OCI-LY3 (cell line): Measurements from ENCODE around the gene SPSB3.

Experiments
- H2AFZ ChIP-seq: fragments of 200-600, 300-600 bp; shearing (Covaris generic); 2 replicates; pipeline ENCODE4 v1.6.0; 2014; ENCODE audit warnings: antibody characterized with exemption, low read depth, low read length
- H3K27ac ChIP-seq: fragments of 200-600, 300-600 bp; sonication (generic); 2 replicates; pipeline ENCODE4 v1.5.1; 2014; ENCODE audit warnings: mild to moderate bottlenecking, low read length, moderate library complexity, mixed read lengths
- H3K27me3 ChIP-seq: fragments of 200-600, 300-600 bp; sonication (generic); 2 replicates; pipeline ENCODE4 v1.6.1; 2014; ENCODE audit warnings: low read depth, low read length, mixed read lengths
- H3K36me3 ChIP-seq: fragments of 200-600, 300-600 bp; sonication (generic); replicated peaks from 2 replicates; pipeline ENCODE3; 2014; ENCODE audit warnings: low read depth, low read length, mixed read lengths
- H3K4me1 ChIP-seq: fragments of 300-600, 200-600 bp; sonication (generic); 2 replicates; pipeline ENCODE4 v1.6.1; 2014; ENCODE audit warnings: low read length, mixed read lengths
- H3K4me2 ChIP-seq: fragments of 200-600, 300-600 bp; sonication (generic); 2 replicates; pipeline ENCODE4 v1.6.1; 2014; ENCODE audit warnings: low read length, mixed read lengths
- H3K4me3 ChIP-seq: fragments of 300-600, 200-600 bp; sonication (generic); 2 replicates; pipeline ENCODE4 v1.5.1; 2014; ENCODE audit warnings: antibody characterized with exemption, mild to moderate bottlenecking, low read length, moderate library complexity
- H3K79me2 ChIP-seq: fragments of 300-600, 200-600 bp; shearing (Covaris generic); 2 replicates; pipeline ENCODE4 v1.6.1; 2014; ENCODE audit warnings: mild to moderate bottlenecking, low read length, mixed read lengths
- H3K9ac ChIP-seq: fragments of 300-600, 200-600 bp; shearing (Covaris generic); 2 replicates; pipeline ENCODE4 v1.6.0; 2014; ENCODE audit warnings: mild to moderate bottlenecking, low read length, moderate library complexity
- H3K9me3 ChIP-seq: fragments of 200-600, 300-600 bp; shearing (Covaris generic); 2 replicates; pipeline ENCODE4 v1.6.1; 2014; ENCODE audit warnings: low read length, mixed read lengths; ENCODE audit not compliant: insufficient read depth
- H4K20me1 ChIP-seq: fragments of 200-600, 300-600 bp; sonication (generic); 2 replicates; pipeline ENCODE4 v1.6.1; 2016; ENCODE audit warnings: low read length, mixed read lengths; ENCODE audit not compliant: insufficient read depth
- EZH2phosphoT487 ChIP-seq: fragments of 200-600 bp; shearing (Covaris generic); IDR thresholded peaks from 2 replicates; pipeline ENCODE4 v1.6.1; 2018; ENCODE audit warnings: antibody characterized with exemption, mixed run types, low read depth
- TF ChIP-seq, protein P1 (sequence below): fragments of 200-600, 300-600 bp; sonication (generic); IDR thresholded peaks from 2 replicates; pipeline ENCODE4 v1.5.1; 2014; ENCODE audit warnings: antibody characterized with exemption, low read length, low read depth

SPSB3 gene

DNA sequence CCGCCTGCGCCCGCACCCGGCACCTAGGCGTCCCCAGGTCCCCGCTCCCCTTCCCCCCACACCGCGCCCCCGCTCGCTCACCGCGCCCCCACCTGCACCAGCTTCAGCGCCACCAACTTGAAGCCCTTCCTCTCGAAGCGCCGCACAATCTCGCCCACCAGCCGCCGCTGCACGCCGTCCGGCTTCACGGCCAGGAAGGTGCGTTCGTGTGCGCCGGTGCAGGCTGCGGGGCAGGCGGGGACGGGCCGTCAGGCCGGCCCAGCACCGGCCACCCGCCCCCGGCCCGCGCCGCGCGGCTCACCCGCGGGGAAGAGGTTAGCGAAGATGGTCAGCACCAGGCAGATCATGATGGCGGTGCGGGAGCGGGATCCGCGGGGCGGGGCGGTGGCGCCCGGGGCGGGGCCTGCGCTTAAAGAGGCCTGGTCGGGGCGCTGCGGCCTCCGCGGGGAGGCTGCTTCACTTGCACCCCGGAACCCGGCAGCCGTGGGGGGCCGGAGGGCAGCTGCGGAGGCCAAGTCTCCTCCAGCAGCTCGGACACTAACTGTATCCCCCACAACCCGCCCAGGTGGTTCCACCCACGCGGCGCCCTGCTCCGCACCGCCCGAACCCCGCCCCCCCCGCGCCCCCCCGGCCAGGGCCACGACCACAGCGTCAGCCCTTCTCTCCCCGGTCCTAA is 11.0 kb downstream of the SPSB3 start, which contains the start of gene NME3:
TSS of gene NME3 (minus strand) at position 356 of the 676 bp plus-strand sequence. CDS start at position 347, 9 bp downstream.
- TF ChIP-seq, protein P1, sequence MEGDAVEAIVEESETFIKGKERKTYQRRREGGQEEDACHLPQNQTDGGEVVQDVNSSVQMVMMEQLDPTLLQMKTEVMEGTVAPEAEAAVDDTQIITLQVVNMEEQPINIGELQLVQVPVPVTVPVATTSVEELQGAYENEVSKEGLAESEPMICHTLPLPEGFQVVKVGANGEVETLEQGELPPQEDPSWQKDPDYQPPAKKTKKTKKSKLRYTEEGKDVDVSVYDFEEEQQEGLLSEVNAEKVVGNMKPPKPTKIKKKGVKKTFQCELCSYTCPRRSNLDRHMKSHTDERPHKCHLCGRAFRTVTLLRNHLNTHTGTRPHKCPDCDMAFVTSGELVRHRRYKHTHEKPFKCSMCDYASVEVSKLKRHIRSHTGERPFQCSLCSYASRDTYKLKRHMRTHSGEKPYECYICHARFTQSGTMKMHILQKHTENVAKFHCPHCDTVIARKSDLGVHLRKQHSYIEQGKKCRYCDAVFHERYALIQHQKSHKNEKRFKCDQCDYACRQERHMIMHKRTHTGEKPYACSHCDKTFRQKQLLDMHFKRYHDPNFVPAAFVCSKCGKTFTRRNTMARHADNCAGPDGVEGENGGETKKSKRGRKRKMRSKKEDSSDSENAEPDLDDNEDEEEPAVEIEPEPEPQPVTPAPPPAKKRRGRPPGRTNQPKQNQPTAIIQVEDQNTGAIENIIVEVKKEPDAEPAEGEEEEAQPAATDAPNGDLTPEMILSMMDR = no peak
- no peak for TF ChIP-seq EZH2phosphoT487
- H4K20me1 ChIP-seq = no peaks in the 10 kb centered on the region
- no peaks in the 10 kb centered on the region for H3K9me3 ChIP-seq
- no peaks in the 10 kb centered on the region for H3K27me3 ChIP-seq
- H3K36me3 ChIP-seq = peaks cover 7% of the 10 kb centered on the region
- peaks cover 35% of the 10 kb centered on the region for H3K79me2 ChIP-seq
- peaks cover 12% of the 10 kb centered on the region for H3K4me1 ChIP-seq
- H3K4me2 ChIP-seq = peak within 1 kb of the TSS; percentile 95
- H3K4me3 ChIP-seq = peak within 1 kb of the TSS; percentile 99
- H3K27ac ChIP-seq = peak within 1 kb of the TSS; percentile 82
- peak within 1 kb of the TSS; percentile 97 for H3K9ac ChIP-seq
- H2AFZ ChIP-seq = no peak within 1 kb of the TSS

DNA sequence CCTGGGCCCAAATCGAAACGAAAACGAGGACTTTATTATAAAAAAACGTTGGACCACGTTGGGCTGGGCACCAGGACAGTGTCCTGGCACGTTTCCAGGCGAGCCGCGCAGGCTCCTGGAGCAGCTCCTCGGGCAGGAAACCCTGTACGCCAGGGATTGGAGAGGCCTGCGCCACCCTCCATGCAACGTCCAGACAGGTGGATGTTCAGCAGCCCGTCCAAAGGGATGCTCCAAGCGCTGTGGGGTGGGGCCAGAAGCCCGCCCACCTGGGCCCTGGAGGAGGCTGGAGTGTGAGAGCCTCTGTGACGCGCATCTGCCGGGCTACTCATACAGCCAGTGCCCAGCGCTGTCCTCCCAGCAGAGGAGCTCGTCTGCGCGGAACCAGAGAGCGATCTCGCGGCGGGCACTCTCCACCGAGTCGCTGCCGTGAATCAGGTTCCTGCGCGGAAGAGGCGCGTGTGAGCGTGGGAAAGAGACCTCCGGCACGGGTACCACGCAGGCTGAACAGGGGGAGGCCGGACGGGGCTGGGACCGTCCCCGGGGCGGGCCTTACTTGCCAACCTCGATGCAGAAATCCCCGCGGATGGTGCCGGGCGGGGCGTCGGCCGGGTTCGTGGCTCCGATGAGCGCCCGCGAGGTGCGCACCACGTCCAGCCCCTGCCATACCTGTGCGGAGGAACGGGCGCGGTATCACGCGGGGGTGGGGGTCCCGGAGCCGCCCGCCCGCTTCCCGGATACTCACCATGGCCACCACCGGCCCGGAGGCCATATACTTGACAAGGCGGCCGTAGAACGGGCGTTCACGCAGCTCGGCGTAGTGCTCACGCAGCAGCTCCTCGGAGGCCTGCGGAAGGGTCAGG is 11.8 kb downstream of the SPSB3 start:
- Histone ChIP-seq H3K36me3 (peaks cover 7% of the 10 kb centered on the region), H3K9me3 (no peaks in the 10 kb centered on the region), H3K4me1 (peaks cover 12% of the 10 kb centered on the region), H2AFZ (no peak overlapping the region), H4K20me1 (no peaks in the 10 kb centered on the region), H3K4me3 (peak overlapping the region; percentile 99), H3K4me2 (peak overlapping the region; percentile 95), H3K9ac (peak overlapping the region; percentile 97), H3K27me3 (no peaks in the 10 kb centered on the region), H3K79me2 (peaks cover 35% of the 10 kb centered on the region), H3K27ac (peak overlapping the region; percentile 82; the same call in 1 of the 2 replicates)
- TF ChIP-seq EZH2phosphoT487 = no peak

DNA sequence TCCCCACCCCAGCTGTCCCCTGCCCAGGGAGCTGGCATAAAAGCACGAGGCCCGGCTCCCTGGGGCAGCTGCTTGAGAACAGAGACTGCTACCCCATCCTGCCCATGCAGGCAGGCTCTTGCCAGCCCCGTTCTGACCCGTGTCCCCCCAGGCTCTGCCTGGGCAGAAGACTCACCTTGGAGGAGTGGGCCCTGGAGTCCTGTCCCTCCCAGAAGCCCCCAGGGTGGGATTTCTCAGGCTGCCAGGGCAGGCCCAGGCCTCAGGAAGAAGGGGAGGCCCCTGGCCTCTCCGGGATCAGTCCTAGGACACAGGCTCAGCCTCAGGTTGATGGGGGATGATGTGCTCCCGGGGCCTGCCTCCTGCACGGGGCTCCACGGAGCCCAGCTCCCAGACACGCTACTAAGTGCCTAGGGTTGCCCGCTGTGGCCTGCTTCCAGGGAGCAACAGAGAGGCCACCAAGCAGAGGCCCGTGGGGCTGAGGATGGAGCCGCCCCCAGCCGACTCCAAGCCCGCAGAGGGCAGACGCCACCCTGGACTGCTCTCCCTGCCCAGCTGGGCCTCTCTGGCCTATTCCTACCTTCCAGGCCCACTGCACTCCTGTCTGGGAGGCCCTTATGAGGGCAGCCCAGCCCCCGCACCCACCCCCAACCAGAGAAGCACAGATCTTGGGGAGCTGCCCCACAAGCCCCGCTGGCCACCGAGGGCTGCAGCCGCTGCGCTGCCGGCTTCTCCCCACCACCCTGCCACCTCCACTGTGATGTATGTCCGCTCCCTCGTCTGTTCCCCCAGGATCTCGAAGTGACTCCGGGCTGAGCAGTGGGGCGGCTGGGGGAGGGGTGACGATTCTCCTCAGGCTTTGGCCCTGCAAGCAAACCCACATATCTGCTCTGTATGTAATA is 12.7 kb downstream of the SPSB3 start:
- no peak overlapping the region for H3K4me2 ChIP-seq
- no peak overlapping the region for H2AFZ ChIP-seq
- peaks cover 11% of the 10 kb centered on the region for H3K4me1 ChIP-seq
- peak overlapping the region; percentile 99; the same call in 1 of the 2 replicates for H3K4me3 ChIP-seq
- H3K9ac ChIP-seq = no peak overlapping the region
- H4K20me1 ChIP-seq = no peaks in the 10 kb centered on the region
- H3K27me3 ChIP-seq = no peaks in the 10 kb centered on the region
- TF ChIP-seq, protein P1 = no peak
- no peak for TF ChIP-seq EZH2phosphoT487
- H3K79me2 ChIP-seq = peaks cover 26% of the 10 kb centered on the region
- H3K27ac ChIP-seq = no peak overlapping the region
- H3K9me3 ChIP-seq = no peaks in the 10 kb centered on the region
- peaks cover 9% of the 10 kb centered on the region for H3K36me3 ChIP-seq

DNA sequence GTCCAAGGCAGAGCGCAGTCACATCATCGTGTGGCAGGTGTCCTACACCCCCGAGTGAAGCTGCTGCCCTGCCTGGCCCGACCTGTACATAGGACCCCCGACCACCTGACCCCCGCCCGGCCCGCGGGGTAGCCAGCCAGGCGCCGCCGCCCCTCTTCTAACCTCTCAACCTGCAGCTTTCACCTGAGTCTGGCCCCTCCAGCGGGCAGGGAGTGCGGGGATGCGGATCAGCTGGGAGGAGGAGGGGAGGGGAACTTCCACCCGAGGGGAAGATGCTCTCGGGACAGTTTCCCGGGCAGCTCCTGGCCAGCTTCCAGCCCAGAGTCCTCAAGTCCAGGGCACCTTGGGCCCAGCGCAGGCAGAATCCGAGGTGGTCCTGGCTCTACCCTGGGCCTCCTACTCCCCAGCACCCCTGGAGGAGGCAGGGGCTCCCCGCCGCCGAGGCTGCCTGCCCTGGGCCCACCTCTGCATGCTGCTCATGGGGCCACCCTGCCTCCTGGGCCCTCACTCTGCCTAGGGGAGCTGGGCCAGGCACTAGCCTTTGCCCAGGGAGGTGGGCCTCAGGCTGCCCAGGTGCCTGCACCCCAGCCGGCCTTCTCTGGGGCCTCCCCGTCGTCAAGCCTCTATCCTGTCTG is 13.5 kb downstream of the SPSB3 start:
- Histone ChIP-seq H3K27me3 (no peaks in the 10 kb centered on the region), H3K9ac (no peak overlapping the region), H3K36me3 (peaks cover 9% of the 10 kb centered on the region), H3K79me2 (peaks cover 18% of the 10 kb centered on the region), H3K27ac (no peak overlapping the region), H4K20me1 (no peaks in the 10 kb centered on the region), H3K4me3 (no peak overlapping the region), H2AFZ (no peak overlapping the region), H3K9me3 (no peaks in the 10 kb centered on the region), H3K4me1 (peaks cover 3% of the 10 kb centered on the region; the same call in 1 of the 2 replicates), H3K4me2 (no peak overlapping the region)
- TF ChIP-seq EZH2phosphoT487 = no peak
- TF ChIP-seq, protein P1 = no peak
